Activated T-helper 1 cell treated with Interleukin-2 at 50 U/mL for 16 hours (primary cell): ENCODE data around the gene TMOD1.
"Not testable (repeated sequence)": the region's sequence is repeated elsewhere in the genome, so short reads cannot be mapped to it uniquely, and the experiment has no call there.

Experiments
- DNase-seq: peaks from one replicate; pipeline ENCODE4 v3.0.0-alpha.2; 2020; ENCODE audit warnings: low read depth

TMOD1 gene

DNA sequence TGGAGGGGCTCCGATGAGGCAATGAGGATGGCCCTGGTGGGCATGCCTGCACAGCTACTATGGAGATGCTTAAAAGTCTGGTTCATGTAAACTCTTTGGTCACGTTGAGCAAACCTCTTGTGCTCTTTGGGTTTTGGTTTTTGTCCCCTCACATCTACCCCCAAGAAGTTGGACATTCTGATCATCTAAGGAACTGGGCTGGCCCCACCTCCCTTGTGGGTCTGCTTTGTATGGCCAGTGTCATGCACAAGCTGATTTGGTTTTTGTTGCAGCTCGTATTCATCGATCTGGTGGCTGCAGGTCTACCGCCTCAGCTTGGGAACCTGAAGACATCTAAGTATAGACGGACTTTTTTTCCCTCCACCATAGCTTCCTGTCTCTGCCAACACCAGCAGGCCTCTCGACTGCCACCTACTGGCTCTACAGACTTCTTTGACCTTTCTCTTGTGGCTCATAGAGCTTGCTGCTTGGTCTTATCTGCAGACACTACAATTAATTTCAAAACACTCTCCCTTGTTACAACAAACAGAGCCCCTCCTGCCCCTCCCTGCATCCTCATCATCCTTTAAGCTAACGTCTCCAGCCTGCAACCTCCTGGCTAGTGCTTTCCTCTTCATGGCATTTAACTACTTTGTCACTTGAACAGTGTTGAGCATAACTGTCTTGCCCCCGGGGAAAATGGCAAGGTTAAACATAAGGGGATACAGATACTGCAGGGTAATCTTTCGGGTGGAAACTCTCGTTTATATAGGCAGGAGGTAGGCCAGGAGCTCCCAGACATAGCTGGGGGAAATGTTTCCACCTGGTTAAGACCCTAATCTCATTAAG is 97.2 kb downstream of the TMOD1 start:
- DNase-seq: peak; percentile 33

DNA sequence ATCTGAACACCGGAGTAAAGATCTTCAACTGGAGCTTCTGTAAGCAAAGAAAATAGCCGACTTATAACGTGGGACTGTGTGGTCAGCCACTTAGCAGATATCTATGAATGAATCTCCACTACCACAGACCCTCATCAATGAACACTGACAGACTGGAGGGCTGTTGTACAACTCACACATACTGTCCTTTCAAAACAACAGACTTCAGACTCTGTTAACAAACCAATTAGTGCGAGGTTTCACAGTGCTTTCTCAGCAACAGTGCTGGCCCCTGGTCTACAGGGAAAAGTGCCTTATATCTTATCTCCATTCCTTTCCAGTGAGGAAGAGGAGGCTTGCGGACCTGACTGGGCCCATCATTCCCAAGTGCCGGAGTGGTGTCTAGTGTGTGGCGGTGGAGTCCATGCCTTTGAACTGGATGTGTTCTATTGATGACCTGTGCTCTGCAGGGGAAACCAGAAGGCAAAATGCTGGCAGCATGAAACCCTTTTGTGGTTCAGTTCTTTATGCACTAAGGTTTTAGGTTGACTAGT is 97.9 kb downstream of the TMOD1 start:
- DNase-seq: no peak

DNA sequence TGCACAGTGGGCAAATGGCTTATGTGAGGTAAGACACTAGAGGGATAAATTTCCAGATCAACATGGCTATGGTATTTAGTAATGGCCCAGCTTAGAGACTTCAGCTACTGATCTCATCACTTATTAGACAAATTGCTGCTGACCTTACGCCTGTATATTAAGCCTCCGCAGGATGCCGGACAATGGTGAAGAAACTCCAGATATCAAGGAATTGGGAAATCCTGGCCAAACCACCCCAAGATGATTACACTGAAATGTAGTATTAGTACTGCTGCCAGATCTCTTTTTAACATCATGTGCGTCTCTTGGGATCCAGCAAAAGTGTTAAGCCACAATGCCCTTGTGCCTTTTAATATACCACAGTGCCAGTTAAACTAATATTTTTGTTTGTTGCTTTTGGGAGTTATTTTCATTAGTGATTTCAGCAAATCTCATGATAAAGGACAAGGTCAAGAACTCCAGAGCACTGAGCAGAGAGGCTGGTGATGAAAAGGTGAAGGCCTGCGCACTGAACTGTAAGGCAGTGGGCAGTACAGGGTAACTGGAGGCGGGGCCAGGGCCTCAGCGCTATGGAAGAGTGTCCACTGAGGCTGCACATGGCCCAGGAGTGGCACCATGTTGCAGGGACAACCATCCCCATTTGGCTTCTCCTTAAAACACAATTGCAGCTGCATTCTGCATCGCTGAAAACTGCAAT is 99.2 kb downstream of the TMOD1 start:
- no peak for DNase-seq

DNA sequence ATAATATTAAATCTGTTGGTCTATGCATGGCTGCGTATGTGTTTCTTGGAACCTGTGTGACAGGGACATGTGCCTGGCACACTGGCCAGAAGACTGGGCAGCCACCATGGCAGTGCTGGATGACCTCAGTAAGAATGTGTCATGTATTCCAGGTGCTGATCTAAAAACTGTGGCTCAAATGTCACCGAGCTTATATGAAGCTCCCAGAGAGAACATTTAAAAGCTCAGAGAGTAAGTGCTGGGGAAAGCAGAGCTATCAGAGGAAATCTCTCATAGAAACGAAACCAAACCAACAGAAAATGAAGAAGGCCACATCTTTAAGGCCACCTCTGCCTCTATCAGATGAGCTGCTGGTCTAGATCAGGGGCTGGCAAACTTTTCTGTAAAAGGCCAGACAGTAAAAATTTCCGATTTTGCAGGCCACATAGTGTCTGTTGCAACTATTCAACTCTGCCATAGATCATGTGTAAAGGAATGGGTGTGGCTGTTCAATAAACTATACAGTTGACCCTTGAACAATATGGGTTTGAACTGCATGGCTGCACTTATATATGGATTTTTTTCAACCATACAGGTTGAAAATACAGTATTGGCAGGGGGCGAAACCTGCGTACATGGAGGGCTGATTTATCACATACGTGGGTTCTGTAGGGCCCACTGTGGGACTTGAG is 99.9 kb downstream of the TMOD1 start:
- no peak for DNase-seq

DNA sequence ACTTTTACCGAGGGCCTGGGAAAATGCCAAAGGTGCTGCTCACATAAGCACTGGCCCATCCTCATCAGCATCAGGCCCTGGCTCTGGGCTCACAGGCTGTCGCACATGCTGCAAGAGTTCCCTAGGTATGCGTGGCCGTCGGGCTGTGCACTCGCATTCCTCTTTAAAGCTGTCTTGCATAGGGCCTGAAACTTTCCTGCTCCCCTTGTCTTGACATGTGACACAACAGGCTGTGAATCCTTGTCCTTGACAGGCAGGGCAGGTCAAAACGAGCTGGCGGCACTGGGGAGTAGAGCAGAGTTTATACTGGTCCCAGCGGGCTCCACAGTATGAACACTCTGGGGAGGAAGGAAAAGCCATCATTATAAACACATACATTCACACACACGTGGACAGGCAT is 101.0 kb downstream of the TMOD1 start:
- DNase-seq: no peak

DNA sequence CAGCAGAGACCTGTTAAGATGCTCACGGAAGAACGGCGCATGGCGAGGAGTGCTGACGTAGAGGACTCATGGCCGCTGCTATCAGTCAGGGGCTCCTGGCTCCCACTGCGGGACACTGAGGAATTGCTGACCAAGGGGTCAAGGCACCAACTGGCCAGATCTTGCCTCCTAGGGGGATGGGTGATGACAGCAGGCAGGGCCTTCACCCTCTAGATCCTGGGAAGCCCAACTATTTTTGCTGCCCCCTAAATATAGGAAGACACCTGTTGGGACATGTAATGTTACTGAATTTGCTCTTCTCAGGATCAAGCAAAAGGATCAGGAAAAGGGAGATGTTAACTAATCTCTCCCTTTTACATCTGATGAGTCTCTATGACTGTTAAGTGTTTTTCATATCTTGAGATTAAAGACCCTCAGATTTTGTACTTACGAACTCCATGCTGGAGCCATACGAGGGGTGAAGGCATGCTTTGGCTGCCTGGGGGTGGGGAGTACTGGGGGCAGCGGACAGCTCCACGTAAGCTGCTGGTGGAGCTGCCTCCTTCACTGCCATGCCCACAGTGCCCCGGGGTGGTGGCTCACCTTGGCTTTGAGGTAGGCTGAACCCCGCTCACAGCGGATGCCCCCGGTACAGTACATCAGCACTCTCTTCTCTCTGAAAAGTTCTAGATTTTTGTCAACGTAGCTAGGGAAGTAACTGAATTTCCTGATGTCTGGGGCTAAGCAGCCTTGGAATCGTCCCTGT is 103.6 kb downstream of the TMOD1 start:
- DNase-seq: no peak

DNA sequence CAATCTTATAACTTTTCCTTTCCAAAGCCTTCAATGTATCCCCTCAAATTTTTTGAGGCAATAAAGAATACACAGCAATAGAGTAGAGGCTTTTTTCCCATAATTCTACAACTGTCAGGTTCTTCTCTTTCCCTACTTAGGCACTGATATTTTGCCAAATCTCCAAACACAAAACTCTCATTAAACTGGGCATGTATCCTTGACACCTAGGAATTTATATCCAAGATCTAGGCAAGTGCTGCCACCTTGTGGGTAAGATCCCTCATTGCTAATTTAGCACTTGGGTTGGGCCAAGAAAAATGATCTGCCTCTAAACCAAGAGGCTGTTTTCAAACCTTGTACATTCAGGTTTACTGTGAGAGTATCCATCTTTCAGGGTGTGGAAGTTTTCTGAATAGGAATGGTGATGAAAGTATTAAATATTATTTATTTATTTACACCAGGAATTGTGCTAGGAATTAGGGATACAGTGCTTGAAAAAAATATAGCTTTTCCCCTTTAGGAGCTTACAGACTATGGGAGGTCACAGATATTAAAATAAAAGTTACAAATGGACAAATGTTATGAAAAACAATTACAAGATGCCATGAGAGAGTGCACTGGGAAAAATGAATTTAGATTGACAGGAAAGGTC is 114.1 kb downstream of the TMOD1 start:
- DNase-seq: peak; percentile 13

DNA sequence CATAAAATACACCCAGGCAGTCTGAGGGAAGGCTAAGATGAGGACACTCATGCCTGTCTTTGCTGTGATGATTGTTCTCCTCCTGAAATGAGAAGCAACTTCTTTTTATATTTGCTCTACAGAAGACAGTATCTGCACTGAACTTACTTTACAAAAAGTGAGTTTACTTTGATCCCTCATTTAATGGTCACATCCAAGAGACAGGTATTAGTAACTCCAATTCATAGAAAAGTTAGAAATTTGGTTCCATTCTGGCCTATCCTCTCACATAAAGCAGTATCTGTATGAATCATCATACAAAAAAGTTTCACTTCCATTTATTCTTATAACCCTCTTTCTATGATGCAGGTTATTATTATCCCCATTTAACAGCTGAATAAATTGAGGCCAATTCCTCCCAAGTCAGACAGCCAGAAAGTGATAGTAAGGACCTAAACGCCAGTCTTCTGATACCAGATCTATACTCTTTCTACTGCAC is 116.5 kb downstream of the TMOD1 start:
- DNase-seq: no peak

DNA sequence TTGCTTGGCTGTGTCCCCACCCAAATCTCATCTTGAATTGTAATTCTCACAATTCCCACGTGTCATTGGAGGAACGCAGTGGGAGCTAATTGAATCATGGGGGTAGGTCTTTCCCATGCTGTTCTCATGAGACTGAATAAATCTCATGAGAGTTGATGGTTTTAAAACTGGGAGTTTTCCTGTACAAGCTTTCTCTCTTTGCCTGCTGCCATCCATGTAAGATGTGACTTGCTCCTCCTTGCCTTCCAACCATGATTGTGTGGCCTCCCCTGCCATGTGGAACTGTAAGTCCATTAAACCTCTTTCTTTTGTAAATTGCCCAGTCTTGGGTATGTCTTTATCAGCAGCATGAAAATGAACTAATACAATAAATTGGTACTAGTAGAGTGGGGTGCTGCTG is 118.6 kb downstream of the TMOD1 start:
- DNase-seq: not testable (repeated sequence)

DNA sequence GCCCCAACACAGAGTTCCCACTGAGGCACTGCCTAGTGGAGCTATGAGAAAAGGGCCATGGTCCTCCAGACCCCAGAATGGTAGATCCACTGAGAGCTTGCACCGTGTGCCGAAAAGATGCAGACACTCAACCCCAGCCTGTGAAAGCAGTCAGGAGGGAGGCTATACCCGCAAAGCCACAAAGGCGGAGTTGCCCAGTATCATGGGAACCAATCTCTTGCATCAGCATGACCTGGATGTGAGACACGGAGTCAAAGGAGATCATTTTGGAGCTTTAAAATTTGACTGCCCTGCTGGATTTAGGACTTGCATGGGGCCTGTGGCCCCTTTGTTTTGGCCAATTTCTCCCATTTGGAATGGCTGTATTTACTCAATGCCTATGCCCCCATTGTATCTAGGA is 121.0 kb downstream of the TMOD1 start:
- not testable (repeated sequence) for DNase-seq

DNA sequence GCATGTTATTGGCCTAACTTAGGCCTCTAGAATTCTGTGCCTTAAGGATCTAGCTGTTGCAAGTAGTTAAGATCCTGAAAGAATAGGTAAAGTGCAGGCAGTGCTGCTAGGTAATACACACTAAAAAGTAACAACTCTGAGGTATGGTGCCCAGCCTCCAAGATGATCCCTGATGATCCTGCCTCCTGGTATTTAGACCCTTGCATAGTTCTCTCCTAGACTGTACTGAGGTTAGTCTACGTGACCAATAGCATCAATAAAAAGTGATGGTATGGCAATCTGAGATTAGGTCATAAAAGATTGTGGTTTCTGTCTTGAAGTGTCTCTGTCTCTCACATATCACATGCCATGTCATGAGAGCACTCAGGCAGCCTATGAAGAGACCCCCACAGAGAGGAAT is 122.5 kb downstream of the TMOD1 start:
- DNase-seq: no peak

DNA sequence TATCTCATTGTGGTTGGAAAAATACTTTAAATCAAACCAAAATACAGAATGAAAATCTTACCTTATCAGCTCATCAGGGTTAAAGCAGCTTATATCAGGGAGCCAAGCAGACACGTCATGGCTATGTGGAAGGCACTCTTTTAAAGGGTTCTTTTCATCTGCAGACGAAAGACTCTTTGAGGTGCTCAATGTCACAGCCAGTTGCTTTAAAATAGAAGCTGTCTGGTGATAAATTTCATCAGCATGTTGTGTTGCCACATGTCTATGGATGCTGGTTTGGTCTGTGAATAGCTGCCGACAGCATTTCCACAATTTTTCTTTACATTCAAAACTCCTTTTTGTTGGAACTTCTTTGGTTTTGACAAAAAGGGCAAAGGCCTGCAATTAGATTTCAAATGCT is 124.2 kb downstream of the TMOD1 start:
- no peak for DNase-seq

DNA sequence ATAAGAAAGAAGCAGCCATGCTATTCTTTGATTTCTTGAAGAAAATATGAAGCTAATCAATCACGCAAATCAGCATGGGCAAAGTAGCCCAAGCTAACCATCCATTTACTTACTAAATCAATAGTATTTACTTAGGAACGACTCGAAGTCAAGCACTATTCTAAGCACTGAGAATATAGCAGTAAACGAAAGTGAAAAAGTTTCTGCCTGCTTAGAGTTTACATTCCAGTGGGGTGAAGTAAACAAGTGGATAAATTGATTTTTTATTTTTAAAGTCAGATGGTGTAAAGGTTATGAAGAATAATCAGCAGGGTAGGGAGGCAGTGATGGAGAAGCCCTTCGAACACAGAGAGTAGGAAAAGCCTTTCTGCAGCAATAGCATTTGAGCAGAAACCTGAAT is 126.2 kb downstream of the TMOD1 start:
- no peak for DNase-seq

DNA sequence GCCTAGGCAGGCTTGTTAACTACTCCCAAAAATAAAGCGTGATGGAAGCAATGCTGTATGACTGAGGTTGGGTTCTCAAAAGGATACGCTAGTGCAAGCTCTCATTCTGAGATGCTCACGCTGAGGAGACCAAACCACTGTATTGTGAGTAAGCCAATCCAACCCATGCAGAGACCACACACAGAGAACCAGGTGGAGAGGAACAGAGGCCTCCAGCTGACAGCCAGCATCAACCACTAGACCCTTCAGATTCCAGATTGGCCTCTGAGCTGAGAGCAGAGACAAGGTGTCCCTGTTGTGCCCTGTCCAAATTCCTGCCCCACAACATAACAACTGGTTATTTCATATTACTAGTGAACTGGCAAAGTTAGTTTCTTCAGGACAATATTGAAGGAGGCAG is 127.2 kb downstream of the TMOD1 start:
- DNase-seq: no peak

DNA sequence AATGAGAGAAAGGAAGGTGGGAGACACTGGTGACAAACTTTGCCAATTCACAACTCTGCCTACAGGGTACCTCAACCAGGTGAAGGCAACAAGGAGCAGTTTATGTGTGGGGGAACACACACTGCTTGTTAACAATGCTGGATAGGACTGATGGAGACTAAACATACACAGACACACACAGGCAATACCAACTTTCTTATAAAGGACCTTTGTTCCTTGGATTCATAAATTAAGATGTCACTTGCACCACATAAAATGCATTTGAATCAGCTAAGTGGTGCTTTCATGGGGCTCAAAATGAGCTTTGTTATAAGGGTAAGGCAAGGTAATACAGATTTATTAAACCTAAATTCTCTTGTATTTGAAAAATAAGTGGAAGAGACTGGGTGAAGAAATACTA is 127.7 kb downstream of the TMOD1 start:
- no peak for DNase-seq

DNA sequence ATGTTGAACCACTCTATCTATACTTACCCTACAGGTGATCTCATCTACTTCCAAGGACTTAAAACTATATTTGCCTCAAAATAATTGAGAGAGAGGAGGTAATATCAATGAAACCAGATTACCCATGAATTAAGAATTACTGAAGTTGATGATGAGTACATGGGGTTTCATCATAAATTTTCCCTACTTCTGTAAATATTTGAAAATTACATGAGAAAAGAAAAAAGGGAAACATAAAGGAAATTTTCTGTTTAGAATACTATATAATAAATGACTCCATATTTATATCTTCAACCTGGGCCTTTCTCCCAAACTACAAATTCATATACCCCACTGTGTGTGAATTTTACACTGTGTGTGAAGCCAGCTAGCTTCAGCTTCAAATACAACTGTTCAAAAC is 129.1 kb downstream of the TMOD1 start:
- DNase-seq: no peak

DNA sequence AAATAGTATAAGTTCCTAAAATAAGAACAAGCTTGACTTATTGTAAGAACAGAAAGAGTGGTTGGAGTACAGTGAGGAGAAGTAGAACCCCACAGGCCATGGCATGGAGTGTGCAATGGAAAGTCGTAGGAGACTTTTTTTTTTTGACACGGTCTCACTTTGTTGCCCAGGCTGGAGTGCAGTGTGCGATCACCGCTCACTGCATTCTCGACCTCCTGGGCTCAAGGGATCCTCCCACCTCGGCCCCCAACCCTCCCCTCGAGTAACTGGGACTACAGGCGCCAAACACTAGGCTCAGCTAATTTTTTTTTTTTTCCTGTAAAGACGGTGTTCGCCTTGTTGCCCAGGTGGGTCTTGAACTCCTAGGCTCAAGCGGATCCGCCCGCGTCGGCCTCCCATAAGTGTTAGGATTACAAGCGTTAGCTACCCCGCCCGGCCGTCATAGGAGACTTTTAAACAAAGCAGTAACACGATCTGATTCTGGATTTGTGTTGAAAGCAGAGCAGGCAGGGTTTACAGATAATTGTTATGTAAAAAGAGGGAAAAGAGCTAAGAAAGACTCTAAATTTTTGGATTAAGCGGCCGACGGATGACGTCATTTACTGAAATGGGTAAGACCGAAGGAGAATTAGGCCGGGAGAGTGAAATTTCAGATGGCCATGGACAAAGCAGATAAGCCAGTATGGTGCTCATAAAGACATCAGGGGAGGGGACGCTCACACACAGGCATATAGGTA is 130.9 kb downstream of the TMOD1 start:
- no peak for DNase-seq

DNA sequence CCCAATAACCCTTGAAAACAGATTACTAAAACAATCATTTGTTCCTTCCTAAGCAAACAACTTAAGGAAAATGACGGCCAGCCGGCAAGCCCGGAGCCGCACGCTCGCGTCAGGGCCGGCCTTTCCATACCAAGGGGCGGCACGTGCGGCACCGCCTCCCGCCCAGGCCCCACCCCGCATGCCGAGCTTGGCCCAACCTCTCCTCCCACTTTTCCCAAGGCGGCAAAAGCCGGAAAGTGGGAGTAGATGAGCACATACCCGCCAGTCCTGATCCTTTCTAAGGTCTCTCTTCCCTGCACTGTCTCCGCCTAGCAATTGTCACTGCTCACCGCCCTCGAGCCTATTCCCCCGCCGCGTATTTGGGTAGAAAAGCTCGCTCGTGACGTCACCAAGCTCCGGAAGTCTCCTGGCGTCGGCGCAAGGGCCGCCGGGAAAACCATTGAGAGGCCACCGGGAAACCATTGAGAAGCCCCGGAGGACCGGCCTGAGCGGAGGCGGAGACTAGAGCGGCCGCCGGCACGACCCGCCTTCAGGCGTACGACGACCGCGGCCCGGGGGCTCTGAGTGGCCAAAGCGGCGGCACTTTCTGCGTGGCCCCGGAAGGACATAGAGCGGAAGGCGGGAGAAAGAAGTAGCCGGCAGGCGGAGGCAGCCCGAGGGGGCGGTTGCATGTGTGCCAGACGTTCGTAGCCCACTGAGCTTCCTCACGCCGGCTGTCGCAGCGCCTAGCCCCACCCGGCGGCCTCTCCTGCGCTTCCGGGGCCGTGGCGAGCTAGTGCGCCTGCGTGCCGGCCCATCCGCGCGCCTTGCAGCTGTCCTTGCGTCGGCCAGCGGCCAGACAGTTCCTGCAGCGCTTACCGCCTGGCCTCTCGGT is 131.8 kb downstream of the TMOD1 start, which contains the start of the genes NCBP1 and TSTD2:
Gene NCBP1, plus strand, starts transcription at position 837 of the 874 bp plus-strand sequence. CDS start 61 bp downstream, outside the sequence.
Gene TSTD2, minus strand, starts transcription at position 384 of the 874 bp plus-strand sequence. CDS start 5,806 bp downstream, outside the sequence.
- peak; percentile 91 for DNase-seq

DNA sequence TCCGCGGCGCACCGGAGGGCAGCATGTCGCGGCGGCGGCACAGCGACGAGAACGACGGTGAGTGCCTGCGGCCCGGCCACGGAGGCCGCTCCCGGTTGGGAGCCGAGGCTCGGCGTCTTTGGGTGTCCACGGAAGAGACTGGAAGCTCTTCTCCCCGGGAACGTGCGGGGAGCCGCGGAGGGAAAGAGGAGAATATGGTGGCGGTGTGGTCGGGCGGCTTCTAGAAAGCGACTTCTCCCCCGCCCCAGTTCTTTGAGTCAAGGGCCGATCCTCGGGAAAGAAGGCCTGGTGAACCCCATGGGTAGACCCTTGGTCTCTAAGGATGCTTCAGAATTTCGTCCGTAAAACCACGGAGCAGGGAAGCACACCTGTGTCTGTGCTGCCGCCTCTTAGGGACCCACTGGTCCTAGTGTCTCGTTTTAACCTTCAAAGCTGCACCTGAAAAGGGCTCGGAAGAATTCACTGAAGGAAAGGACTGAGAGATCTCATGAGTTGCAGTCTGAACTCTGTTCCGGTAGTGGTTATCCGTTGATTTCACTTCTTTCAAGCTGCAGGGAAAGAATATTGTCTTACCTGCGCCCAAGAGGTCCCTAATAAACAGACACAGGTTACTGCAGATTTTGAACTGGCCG is 132.5 kb downstream of the TMOD1 start:
- no peak for DNase-seq
